Activated CD4-positive, CD25-positive, alpha-beta regulatory T cell treated with anti-CD3 and anti-CD28 coated beads, Interleukin-2, amount 50 U/mL, for 72 hours (primary cell): Measurements from ENCODE around the gene DENND6B.

Source experiments
- DNase-seq: peaks from one replicate; pipeline ENCODE4 v3.0.0; 2021

DENND6B gene

DNA sequence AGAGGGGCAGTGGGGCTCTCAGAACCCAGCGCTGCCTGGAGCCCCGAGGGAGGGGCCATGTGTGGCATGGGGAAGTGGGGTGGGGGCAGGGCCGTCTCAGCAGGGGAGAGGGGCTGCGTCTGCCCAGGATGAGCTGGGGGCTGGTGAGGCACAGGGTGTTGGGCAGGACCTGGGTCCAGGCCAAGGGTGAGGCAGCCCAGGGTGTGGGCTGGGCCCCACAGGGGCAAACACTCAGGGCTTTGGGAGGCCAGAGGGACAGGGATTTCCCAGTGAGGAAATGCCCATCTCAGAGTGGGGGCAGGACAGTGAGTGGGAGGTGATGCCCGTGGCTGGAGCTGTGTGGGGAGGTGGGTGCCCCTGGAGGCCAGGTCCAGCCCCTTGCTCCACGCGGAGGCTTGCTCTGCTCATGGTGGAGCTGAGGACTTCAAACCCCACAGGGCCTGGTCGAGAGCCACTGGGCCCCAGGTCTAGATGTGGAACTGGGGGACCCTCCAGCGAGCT, 24.7 kb downstream of the DENND6B start:
- no peak for DNase-seq

DNA sequence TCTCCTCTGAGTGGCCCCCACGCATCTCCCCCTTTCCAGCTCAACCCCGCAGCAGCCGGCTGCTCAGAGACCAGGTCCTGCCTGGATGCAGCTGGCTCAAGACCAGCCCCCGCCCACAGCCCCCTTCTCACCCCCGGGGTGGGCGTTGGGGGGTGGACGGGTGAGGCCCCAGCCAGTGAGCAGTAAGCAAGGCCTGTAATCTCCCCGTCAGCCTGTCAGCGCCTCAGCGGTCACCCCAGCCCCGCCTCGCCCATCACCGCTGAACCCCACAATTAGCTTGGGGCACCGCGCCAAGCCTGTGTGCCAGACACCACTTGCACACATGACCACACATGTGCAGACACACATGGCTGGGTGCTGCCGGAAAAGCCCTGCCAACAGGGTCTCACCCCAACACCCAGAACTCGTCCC, 25.2 kb downstream of the DENND6B start:
- DNase-seq: no peak

DNA sequence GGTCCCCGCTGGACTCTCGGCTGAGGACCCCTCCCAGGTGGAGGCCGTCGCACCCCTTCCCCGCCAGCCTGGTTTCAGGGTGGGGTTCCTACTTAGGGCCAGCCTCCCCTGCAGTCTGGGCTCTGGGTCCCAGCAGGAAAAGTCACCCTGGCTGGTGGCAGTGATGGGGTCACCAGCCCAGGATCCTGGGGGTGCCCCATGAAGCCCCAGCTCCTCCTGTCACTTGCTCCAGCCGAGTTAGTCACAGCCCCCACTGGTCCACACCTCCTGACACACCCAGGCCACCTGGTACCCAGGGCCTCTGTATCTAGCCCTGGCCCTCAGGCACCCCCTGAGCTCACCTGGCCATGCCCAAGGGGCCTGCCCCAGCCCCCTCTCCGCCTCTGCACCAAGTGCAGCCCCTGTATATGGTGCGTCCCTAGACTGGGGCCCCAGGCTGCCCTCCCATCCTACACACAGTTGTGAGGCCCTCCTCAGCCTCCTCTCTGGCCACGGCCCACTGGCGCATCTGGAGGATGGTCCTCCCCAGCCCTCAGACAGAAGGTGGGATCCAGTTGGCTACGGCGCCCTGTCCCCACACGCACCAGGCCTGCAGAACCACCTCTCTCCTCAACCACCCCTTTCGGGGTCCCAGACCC, 26.1 kb downstream of the DENND6B start:
- DNase-seq: no peak

DNA sequence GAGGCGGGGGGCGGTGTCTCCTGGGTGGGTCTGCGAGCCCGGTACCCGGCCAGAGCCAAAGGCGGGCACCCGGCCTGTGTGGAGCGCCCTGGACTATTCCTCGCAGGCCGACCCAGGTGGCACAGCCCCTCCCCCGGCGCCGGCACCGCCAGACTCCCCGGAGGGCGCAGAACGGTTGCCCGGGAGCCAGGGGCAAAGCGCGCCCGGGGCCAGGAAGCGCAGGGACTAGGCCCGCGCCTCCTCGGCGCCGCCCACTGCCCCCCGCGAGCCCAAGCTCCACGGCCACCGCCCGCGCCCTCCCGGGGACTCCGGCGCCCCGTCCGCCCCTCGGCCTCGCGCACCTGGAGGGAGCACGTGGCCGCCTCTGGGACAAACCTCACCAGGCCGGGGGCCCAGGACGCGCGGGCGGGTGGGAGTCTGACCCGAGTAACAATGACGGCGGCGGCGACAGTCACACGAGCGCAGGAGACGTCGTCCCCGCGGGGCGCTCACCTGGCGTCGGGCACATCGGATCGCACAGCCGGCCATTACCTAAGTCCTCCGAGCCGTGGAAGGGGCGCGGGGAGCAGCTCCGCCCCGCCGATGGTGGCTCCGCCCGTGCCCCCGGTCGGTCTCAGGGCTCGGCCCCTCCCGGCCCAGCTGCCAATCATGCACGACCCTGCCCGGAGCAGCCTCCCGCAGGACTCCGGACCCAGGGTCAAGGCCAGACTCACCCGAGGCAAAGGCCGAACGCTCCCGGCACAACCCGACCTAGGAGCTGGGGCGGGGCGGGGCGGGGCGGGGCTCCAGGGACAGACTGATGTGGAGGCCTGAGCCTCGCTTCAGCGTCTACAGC, 26.8 kb downstream of the DENND6B start:
- no peak for DNase-seq

DNA sequence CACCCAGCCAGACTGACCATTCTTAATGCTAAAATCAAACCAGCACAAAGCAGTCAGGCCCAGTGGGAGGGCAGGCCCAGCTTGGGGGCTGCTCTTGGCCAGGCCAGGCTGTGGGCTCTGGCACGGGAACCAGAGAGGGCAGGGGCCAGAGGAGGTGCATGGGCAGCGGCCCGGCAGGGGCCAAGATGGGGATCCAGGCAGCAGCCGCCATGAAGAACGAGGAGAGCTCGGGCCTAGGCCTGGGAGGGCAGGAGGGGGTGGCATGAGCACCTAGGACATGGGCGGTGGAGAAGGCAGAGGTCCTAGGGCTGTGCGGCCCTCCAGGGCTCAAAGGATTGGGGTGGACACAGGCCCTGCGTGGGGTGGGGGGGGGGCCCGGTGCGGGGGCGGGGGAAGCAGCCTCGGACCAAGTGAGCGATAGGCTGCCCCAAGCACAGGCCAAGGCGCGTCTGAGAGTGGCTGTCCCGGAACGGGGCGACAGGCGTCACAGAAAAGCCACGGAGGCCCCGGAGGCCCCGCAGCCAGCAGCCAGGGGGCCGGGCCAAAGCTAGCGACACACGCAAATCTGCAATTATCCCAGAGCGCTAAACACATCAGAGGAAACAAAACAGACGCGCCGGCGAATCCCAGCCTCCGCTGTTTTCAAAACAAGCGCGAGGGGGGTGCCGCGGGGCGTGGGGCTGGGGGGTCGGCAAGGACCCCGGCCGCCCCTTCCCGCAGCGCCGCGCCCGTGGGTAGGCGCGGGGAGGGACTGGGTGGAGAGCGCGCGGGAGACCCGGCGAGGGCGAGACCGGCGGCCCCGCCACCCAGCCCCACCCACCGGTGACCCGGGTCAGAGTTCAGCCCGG, 27.7 kb downstream of the DENND6B start:
- no peak for DNase-seq

DNA sequence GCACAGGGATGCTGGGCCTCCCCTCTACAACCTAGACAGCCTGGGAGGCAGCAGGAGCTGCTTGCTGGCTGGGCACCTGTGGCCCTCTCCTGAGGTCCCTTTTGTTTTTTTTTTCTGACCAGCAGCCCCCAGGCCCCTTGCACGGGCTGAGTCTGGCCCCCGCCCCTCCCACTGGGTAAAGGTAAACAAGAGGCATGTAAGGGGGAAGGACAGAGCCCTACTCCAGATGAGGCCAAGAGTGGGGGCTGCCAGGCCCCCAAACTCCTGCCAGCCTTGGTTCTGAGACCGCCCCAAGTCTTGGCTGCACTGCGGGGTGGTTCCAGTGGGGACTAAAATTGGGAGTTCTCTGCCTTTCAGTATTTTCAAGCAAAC, 28.6 kb downstream of the DENND6B start:
- no peak for DNase-seq

DNA sequence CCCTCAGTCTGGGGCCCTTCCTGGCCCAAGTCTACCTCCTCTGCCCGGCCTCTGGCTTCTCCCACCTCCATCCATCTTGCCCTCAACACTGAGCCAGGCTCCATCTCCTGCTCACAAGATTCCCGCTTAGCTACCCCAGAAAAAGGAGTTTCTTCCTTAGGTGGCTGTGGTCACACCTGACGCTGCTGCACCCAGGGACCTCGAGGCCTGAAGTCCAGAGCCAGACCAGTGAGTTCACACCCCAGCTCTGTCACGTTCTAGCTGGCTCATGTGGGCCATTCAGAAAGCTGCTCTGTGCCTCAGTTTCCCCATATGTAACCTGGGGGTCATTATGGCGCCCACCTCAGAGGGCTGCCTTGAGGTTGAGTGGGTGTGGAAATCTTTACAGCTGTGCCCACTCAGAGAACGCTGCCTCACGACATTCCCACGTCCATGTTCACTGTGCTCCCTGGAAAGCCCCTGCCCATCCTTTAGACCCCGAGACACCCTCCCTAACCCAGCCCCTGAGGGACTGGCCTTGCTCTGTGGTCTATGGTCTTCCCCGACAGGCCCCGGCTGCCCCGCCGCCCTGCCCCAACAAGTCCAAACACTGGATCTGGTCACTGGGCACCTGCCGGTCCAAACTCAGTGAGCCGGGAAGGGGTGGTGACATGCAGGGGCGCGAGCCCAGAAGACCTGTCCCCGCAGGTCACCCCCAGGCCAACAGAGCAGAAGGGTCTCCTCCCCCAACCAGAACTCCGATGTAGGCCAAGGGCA, 29.1 kb downstream of the DENND6B start:
- no peak for DNase-seq

DNA sequence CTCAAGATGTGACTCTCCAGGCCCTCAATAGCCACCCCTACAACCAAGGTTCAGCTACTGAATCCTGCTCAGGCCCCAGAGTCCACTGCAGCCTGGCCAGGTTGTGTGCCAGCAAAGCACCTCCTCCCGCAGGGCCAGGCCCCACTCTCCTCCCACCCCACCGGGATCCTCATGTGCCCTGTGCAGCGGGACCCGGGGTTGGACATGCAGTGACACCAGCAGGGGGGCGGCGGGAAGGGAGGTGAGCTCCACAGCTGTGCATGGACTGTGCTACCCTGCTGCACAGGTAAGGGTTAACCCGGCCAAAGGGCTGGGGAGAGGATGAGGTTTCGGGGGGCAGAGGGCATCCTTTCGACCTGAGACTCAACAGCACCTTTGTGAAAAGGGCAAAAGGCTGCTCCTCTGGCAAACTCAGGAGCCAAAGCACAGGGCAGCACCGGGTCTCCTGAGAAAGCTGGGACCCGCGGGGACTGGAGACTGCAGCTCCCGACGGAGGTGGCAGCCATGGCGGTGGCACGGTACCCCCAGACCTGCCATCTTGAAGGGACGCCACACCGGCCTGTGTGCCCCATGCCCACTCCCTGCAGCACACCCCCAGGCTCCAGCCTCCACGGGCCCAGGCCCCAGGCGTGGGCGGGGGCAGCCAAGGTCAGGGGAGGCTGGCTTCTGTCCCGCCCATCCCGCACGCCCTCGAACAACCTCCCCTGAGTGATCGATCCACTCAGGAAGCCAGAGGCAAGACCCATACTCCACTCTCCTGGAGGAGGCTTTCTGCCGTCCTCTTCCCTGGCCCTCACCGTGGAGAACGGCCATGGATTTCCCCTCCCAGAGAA, 29.9 kb downstream of the DENND6B start:
- no peak for DNase-seq

DNA sequence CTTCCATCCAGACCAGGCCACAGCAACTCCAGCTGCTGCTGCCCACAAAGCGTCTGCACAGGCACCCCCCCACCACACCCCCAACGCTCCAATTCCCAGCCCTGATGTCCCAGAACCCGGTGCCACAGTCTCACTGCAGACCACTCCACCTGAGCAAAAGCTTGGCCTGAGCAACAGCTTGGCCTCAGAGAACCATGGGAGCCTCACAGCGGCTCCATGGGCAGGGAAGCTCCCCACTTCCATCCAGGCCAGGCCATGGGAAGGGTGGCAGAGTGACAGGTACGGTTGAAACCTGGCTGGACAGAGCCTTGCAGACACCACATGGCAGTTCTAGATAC, 32.5 kb downstream of the DENND6B start:
- no peak for DNase-seq

DNA sequence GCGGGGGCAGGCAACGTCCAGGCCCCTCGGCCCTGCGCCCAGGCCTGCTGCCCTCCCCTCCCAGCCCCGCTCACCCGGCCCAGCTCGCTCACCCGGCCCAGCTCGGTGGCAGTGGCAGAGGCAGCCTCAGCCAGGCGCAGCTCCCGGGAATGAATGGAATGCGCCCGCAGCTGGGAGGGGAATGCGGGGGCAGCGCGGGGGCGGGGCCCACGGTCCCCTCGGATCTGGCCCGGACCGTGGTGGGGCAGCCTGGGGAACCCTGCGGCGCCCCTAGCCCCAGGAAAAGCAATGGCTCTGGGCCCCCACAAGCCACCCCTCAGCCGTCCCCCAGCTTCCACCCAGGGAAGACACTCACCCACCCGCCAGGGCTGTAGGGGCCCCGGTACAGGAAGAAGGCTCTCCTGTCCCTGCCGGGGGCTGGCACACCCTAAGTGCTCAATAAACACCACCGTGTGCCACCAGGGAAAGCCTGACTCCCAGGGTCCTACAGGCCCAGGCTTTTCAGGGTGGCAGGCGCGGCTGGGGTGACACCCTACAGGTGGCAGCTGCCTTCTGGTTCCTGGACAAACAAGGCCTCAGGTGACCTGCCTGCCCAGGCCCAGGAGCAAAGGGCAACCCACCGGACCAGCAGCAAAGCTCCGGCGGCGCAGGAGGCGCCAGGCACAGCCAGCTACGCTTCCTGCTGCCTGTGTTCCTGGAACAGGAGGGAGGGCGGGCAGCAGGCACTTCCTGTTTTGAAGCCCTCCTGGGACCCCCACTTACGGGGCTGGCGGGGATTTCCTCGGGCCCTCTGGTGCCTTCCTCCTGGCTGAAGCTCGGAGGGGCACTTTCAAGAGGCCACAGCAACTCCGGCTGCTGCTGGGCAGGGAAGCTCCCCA, 33.1 kb downstream of the DENND6B start:
- DNase-seq: no peak

DNA sequence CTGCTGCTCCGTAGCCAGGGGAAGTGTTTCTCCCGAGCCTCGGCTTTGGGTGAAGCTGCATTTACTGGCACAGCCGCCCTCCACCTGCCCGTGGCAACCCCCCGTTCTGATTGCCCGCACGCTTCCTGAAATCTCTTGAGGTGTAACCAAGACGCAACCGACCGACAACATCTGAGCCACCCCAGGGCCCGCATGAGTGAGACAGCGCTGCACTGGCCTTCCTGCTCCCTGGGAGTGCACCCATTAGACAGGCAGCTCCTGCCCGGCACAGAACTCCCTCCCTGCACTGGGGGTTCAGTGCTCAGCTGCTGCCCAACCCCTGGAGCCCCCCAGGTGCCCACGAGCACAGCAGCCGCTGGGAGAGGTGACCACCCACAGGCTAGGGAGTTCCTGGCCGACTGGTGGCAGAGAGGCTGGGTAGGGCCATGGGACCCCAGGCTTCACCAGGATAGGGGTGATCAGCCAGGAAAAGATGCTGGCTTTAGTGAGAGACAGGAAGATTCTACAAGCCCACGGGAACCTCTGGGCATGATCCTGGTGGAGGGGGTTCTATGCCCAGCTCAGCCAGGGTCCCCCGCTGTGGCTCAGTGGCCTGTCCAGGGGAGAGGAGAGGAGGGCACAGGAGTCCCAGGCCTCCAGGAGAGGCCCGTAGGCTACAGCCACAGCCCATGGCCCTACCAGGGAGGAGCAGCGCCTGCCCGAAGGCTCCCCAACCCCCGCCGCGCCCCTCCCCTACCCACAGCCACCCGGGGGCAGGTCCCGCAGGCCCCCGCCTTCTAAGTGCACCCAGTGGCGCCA, 34.0 kb downstream of the DENND6B start:
- no peak for DNase-seq

DNA sequence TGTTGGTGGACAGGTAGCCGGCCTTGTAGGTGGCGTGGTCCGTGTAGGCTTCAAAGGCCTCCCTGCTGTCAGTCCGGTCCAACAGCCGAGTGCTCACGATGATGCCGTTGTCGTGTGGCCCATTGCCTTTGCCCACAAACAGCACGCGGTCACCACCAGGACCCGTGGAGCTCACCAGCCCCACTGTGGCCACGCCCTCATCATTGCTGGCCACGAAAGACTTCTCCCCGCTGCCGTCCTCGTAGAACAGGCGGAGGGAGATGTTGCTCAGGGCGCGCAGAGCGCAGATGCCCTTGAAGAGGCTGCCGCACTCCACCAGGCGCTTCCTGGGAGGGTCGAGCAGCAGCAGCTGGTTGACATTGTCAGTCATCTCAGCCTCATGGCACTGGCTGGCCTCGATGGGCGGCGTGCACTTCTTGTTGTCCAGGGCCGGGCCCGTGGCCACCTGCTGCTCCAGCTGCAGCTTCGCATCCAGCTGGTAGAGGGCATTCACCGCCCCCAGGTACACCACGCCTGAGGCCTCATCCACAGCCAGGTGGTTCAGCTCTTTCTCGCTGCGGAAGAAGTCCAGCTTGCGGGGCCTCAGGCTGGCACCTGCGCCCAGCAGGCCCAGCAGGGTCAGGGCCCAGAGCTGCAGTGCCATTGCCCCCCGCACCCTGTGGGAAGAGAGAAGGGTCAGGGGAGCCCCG, 36.7 kb downstream of the DENND6B start:
- no peak for DNase-seq

DNA sequence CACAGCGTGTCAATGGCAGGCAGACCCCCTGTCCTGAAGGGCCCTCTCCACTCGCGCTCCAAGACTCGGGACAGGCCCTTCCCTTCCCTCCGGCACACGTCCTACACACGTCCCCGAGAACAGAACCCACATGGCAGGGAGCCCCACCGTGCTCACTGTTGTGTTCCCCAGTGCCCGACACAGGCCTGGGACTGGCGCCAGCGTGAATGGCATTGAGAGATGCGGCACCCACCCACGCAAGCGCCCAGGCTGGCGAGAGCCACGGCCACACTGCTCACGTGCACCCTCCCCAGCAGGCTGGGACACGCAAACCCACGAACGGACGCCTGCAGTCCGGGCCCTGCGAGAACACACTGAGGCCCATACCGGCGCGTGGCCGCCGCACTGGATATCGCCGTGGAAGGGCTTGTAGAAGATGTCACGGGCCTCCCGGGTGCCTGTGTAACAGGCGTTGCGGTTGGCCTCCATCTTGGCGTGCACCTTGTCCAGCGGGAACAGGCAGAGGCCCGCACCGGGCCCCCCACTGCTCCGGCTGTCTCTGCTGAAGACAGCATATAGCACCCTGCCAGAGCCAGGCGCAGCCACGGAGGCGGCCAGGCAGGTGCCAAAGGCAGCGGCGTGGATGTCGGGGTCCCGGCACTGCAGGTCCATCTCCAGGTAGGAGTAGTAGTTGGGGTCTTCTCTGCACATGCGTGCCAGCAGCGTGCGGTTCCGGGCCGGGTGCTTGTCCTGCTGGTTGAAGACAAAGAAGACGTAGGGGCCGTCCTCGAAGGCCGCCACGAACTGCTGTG, 37.5 kb downstream of the DENND6B start:
- no peak for DNase-seq

DNA sequence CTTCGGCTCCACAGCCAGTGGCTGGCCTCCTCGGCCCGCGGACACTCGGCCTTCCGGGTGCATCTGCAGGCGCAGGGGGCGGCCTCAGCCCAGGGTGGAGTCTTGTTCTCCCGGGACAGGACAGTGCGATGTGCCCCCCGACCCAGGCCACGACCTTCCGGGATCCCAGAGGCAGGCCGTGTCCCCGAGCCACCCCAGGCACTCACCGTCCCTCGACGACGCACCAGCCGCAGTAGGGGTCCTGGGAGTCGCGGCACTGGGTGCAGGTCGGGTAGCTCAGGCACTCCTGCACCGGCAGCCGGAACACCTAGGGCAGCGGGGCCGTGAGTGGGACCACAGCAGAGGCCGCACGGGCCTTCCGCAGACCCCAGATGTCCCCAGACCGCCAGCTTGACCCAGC, 39.1 kb downstream of the DENND6B start:
- no peak for DNase-seq

DNA sequence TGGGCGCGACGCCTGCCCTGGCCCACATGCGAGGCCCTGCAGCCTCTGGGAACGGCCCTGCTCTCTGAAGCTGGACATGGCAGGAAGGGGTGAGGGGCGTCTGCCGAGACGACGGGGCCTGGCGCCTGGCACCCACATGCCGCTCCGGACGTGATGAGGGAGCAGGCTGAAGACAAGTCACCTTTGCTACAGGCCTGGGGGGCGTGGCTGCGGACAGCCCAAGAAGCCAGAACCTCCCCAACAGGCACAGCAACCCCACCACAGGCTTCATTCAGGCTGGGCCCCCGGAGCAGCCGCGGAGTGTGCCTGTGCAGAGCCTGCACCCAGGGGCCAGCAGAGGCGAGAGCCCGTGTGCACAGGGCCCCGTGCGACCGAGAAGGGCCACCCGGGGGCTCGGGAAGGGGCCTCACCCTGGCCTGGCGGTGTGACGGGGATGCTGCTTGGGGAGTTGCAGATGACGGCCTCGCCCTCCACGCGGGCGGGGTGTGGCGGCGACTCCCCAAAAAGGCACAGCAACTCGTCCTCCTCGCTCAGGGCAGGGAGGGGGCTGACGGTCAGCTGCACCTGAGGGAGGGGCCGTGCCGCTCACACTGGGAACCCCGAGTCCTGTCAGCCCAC, 40.0 kb downstream of the DENND6B start:
- no peak for DNase-seq

DNA sequence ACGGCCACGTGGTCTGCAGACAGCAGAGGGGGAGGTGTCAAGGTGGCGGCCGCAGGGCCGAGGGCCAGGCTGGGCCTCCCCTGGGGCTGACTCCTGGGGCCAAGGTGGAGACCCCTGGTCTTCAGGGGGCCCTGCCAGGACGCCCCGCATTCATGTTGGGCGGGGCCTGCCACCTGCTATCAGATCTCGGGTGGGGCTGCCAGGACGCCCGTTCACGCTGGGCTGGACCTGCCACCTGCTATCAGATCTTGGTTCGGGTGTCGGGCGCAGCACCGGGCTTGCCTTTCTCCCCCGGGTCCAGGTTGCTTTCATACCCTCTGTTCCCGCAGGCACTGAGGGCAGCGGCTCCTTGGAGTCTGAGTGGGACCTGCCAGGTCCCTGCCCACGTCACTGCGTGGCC, 40.5 kb downstream of the DENND6B start:
- DNase-seq: no peak

DNA sequence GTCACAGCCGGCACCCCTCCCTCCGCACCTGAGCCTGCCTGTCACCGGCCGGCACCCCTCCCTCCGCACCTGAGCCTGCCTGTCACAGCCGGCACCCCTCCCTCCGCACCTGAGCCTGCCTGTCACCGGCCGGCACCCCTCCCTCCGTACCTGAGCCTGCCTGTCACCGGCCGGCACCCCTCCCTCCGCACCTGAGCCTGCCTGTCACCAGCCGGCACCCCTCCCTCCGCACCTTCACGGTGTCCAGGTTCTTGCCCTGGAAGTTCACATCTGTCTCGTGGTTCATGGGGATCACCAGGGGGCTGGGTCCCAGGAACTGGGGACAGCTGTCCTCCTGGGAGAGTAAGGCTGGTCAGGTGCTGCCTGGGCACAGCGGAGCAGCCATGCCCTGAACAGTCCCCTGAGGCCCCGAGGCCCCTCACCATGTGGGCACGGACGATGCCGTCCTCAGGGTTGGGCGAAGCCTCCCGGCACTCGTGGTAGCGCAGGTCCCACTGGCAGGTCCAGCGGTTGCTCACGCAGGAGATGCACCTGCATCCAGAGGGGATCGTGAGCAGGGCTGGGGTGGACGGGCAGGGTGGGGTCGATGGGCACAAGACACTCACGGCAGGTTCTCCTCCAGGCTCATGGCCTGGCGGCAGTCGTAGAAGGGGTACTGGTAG, 41.1 kb downstream of the DENND6B start:
- DNase-seq: no peak

DNA sequence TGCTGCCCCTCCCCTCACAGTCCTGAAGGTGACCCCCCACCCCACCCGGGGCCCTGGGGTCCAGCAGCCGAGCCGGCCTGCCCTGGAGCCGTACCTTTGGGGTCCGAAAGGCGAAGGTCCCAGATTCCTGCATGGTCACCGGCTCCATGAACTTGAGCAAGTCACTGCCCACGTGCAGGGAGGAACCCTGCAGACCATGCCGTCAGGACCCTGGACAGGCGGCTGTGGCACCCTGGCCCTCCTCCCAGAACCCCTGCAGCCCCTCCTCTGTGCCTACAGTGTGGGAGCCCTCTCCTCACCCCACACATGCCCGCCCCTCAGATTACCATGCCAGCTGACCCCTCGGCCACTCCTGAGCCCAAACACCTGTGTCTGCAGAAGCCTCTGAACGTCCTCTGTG, 42.3 kb downstream of the DENND6B start:
- no peak for DNase-seq
